Body of pancreas (tissue), 4 donors: ENCODE results near the gene VAMP4. TPM values are rescaled to one million over a fixed set of nuclear protein-coding genes. Genes with fewer than 3 reads are reported as not detected.

ENCODE experiments used
- ATAC-seq: fragments of 150-250 bp; one replicate; pipeline ENCODE4 v1.9.1; 2016
- DNase-seq, 4 donors: peaks; one replicate each; pipeline ENCODE4 v3.0.0-alpha.2; 2019
- H3K27ac ChIP-seq, 4 donors: fragments of 200-600 bp; sonication (generic); 1 replicate in 3 of 4; 2 replicates in 1 of 4; pipeline versions ENCODE4 v1.5.1 to v1.6.1; 2016 to 2019; ENCODE audit warnings: mild to moderate bottlenecking in 1 of 4, mixed read lengths in 1 of 4, moderate library complexity in 1 of 4
- H3K27me3 ChIP-seq, 2 donors: fragments of 200-600 bp; sonication (generic); one replicate each; pipeline ENCODE4 v1.6.0; 2016; ENCODE audit warnings: mild to moderate bottlenecking in 1 of 2
- H3K36me3 ChIP-seq, 2 donors: fragments of 200-600 bp; sonication (generic); replicated peaks in 1 of 2; 2 replicates each; pipeline ENCODE4 v1.5.1; 2016; ENCODE audit warnings: low read depth in 2 of 2; ENCODE audit not compliant: insufficient read depth in 1 of 2
- H3K4me1 ChIP-seq: fragments of 200-600 bp; sonication (generic); one replicate; pipeline ENCODE4 v1.6.0; 2016
- H3K4me3 ChIP-seq, 2 donors: fragments of 200-600 bp; sonication (generic); 1 replicate in 1 of 2; 2 replicates in 1 of 2; pipeline ENCODE4 v1.5.1; 2016 to 2019
- H3K9me3 ChIP-seq, 3 donors: fragments of 200-600 bp; sonication (generic); 1 replicate in 2 of 3; 2 replicates in 1 of 3; pipeline ENCODE4 v1.5.1; 2016
- CTCF ChIP-seq, 7 experiments: fragments of 450-650 bp in 4 of 7; fragments of 200-600 bp in 3 of 7; sonication (generic) in 3 of 7; IDR thresholded peaks; one replicate each; pipeline ENCODE4 v1.5.1; 2016 to 2019; ENCODE audit warnings: antibody characterized with exemption in 7 of 7
- POLR2A ChIP-seq, 3 donors: fragments of 450-650 bp; IDR thresholded peaks; one replicate each; pipeline ENCODE4 v1.6.1; 2016; ENCODE audit warnings: antibody characterized with exemption in 3 of 3, mild to moderate bottlenecking in 2 of 3
- WGBS, 2 donors: methylation state at CpG; one replicate each; pipeline ENCODE4 v1.1.5; 2017; 5-methylcytosine and 5-hydroxymethylcytosine counted together
- intact Hi-C: fragments of 100-400 bp; cut with DNase I; formaldehyde crosslinking; loops from one replicate; pipeline ENCODE4 v1.15.1; 2023
- total RNA-seq, 2 donors: library from RNA; depleted of rRNA; stranded (reverse); fragments of >200 nt; gene quantifications; one replicate each; pipeline ENCODE4 v1.1.0, GENCODE V29; 2016

Gene VAMP4
- total RNA-seq, 2 donors from 2014 or later = 5.6 to 8.8 TPM

- WGBS, 2 donors = 94 to 98% methylated on average over 2 of the region's 2 CpGs
- ATAC-seq (no peak), DNase-seq (no peak)
- intact Hi-C loops = no loop called here
- H3K4me1 ChIP-seq = peaks cover 33% of the 10 kb centered on the region
- H3K27me3 ChIP-seq = no peaks in the 10 kb centered on the region
- H3K9me3 ChIP-seq = no peaks in the 10 kb centered on the region
- TF ChIP-seq CTCF (IDR thresholded peaks at IDR 0.05) (no peak), POLR2A (IDR thresholded peaks at IDR 0.05) (no peak)
- H3K4me3 ChIP-seq = no peak overlapping the region
- H3K36me3 ChIP-seq = peaks cover 0 to 36% of the 10 kb centered on the region in 2 donors
- no peak overlapping the region for H3K27ac ChIP-seq
These were observed 44.7 kb upstream of the VAMP4 start for GRCh38 chr1:171786534-171786933.

- Histone ChIP-seq H3K4me1 (peaks cover 33% of the 10 kb centered on the region), H3K27ac (no peak overlapping the region), H3K4me3 (no peak overlapping the region), H3K27me3 (no peaks in the 10 kb centered on the region), H3K9me3 (no peaks in the 10 kb centered on the region), H3K36me3 (peaks cover 0 to 36% of the 10 kb centered on the region in 2 donors)
- ATAC-seq (no peak), DNase-seq (no peak)
- intact Hi-C loops = no loop called here
- TF ChIP-seq CTCF (IDR thresholded peaks at IDR 0.05) = no peak
- TF ChIP-seq POLR2A (IDR thresholded peaks at IDR 0.05) = no peak
- WGBS, 2 donors = 89 to 95% methylated on average over 4 to 9 of the region's 9 CpGs
These were observed 43.9 kb upstream of the VAMP4 start for GRCh38 chr1:171785766-171786165.

- TF ChIP-seq POLR2A (IDR thresholded peaks at IDR 0.05) (no peak), CTCF (IDR thresholded peaks at IDR 0.05) (no peak)
- no peak for DNase-seq
- peaks cover 0 to 27% of the 10 kb centered on the region in 2 donors for H3K36me3 ChIP-seq
- no peaks in the 10 kb centered on the region for H3K27me3 ChIP-seq
- intact Hi-C loops = no loop called here
- no peaks in the 10 kb centered on the region for H3K9me3 ChIP-seq
- H3K4me3 ChIP-seq = no peak overlapping the region
- H3K27ac ChIP-seq = no peak overlapping the region
- H3K4me1 ChIP-seq = peaks cover 33% of the 10 kb centered on the region
- no peak for ATAC-seq
These were observed 42.9 kb upstream of the VAMP4 start for GRCh38 chr1:171784784-171785183.

GRCh38 chr1:171783816-171784530 is 42.1 kb upstream of the VAMP4 start:
- ATAC-seq (no peak), DNase-seq (no peak)
- Histone ChIP-seq H3K27ac (no peak overlapping the region), H3K4me1 (peaks cover 33% of the 10 kb centered on the region), H3K36me3 (peaks cover 0 to 20% of the 10 kb centered on the region in 2 donors), H3K4me3 (no peak overlapping the region), H3K9me3 (no peaks in the 10 kb centered on the region), H3K27me3 (no peaks in the 10 kb centered on the region)
- intact Hi-C loops = no loop called here
- WGBS, 2 donors = 92 to 93% methylated on average over 23 to 25 of the region's 25 CpGs
- no peak for TF ChIP-seq POLR2A (IDR thresholded peaks at IDR 0.05)
- no peak for TF ChIP-seq CTCF (IDR thresholded peaks at IDR 0.05)
